ENCODE results near the gene CAPN11.

CAPN11 gene

GRCh38 chr6:44217332-44218143, 58.9 kb downstream of the CAPN11 start:
- no peak for DNase-seq

- peak; percentile 77 for DNase-seq
These were observed 60.6 kb downstream of the CAPN11 start for GRCh38 chr6:44219053-44219814.

- no peak for DNase-seq
These were observed 61.5 kb downstream of the CAPN11 start for GRCh38 chr6:44219815-44220784.

GRCh38 chr6:44220913-44221290, 62.3 kb downstream of the CAPN11 start:
- DNase-seq = no peak

GRCh38 chr6:44221291-44221960, 62.8 kb downstream of the CAPN11 start:
- DNase-seq = peak; percentile 97

GRCh38 chr6:44221961-44222335, 63.3 kb downstream of the CAPN11 start:
- no peak for DNase-seq

- DNase-seq = no peak
These were observed 64.1 kb downstream of the CAPN11 start for GRCh38 chr6:44222486-44223318.

- DNase-seq = peak; percentile 92
These were observed 64.9 kb downstream of the CAPN11 start, which contains the start of gene SLC29A1 for GRCh38 chr6:44223319-44224028. SLC29A1 (plus strand) TSS chr6:44223595; CDS start chr6:44227314, 3,719 bp downstream.

- DNase-seq = peak; percentile 61
These were observed 65.7 kb downstream of the CAPN11 start for GRCh38 chr6:44224029-44224964.

- no peak for DNase-seq
These were observed 66.3 kb downstream of the CAPN11 start for GRCh38 chr6:44224965-44225305.

GRCh38 chr6:44225579-44226325, 67.1 kb downstream of the CAPN11 start:
- peak; percentile 96 for DNase-seq

- DNase-seq = peak; percentile 46
These were observed 67.9 kb downstream of the CAPN11 start for GRCh38 chr6:44226368-44227147.

- DNase-seq = peak; percentile 47
These were observed 68.7 kb downstream of the CAPN11 start for GRCh38 chr6:44227148-44227793.

- DNase-seq = no peak
These were observed 69.4 kb downstream of the CAPN11 start for GRCh38 chr6:44228031-44228430.

- DNase-seq = no peak
These were observed 69.8 kb downstream of the CAPN11 start for GRCh38 chr6:44228433-44228832.

- DNase-seq = no peak
These were observed 70.2 kb downstream of the CAPN11 start for GRCh38 chr6:44228836-44229235.

- no peak for DNase-seq
These were observed 70.9 kb downstream of the CAPN11 start for GRCh38 chr6:44229376-44230033.
